Caco-2 (cell line): Measurements from ENCODE around the gene ANK3. TPM values are rescaled to one million over a fixed set of nuclear protein-coding genes. Genes with fewer than 3 reads are reported as not detected.

Experiments
- BruUV-seq: library from RNA; stranded (reverse); fragments of 400-500 nt; replicated peaks from 2 replicates; lab custom pipeline; 2021; lab: Mats Ljungman, UMichigan
- CTCF ChIA-PET: fragments of 300-600 bp; sonication (Branson Sonifier 250); formaldehyde crosslinking; loops from one replicate; lab custom pipeline; 2022; ENCODE audit warnings: antibody characterized with exemption; lab: Charles Lee
- POLR2A ChIA-PET: fragments of 300-600 bp; sonication (Branson Sonifier 250); formaldehyde crosslinking; loops from one replicate; lab custom pipeline; 2022; ENCODE audit warnings: antibody characterized with exemption; lab: Charles Lee
- DNase-seq, 2 experiments: peaks; one replicate each; pipeline versions ENCODE4 v3.0.0 to v3.0.0-alpha.2; 2020 to 2022
- H3K27me3 ChIP-seq: replicated peaks from 2 replicates; pipeline ENCODE4 v1.6.0; 2011; ENCODE audit warnings: low read length; ENCODE audit not compliant: control insufficient read depth, insufficient read depth
- H3K36me3 ChIP-seq: 2 replicates; pipeline ENCODE4 v1.5.1; 2011; ENCODE audit warnings: low read length; ENCODE audit not compliant: control insufficient read depth, insufficient read depth
- H3K4me1 ChIP-seq: fragments of 250-450 bp; sonication (Bioruptor Pico); 2 replicates; pipeline ENCODE4 v1.5.1; 2020; ENCODE audit warnings: mild to moderate bottlenecking
- H3K4me3 ChIP-seq: 2 replicates; pipeline ENCODE4 v1.5.1; 2011; ENCODE audit warnings: low read depth, mild to moderate bottlenecking, control low read depth, low read length
- H3K9me3 ChIP-seq: fragments of 250-450 bp; sonication (Bioruptor Pico); 2 replicates; pipeline ENCODE4 v1.5.1; 2020; ENCODE audit warnings: mild to moderate bottlenecking, moderate library complexity
- H3K27ac Mint-ChIP-seq: one replicate; pipeline ENCODE4 v1.8.0; 2022; ENCODE audit warnings: mixed read lengths; ENCODE audit not compliant: unreplicated experiment
- H3K27me3 Mint-ChIP-seq: one replicate; pipeline ENCODE4 v1.8.0; 2022; ENCODE audit warnings: mixed read lengths; ENCODE audit not compliant: insufficient read depth, unreplicated experiment
- H3K36me3 Mint-ChIP-seq: one replicate; pipeline ENCODE4 v1.8.0; 2022; ENCODE audit warnings: mild to moderate bottlenecking, mixed read lengths; ENCODE audit not compliant: insufficient read depth, unreplicated experiment
- H3K4me1 Mint-ChIP-seq: one replicate; pipeline ENCODE4 v1.8.0; 2022; ENCODE audit warnings: low read depth, mixed read lengths; ENCODE audit not compliant: unreplicated experiment
- H3K4me3 Mint-ChIP-seq: one replicate; pipeline ENCODE4 v1.8.0; 2022; ENCODE audit warnings: mild to moderate bottlenecking, moderate library complexity, mixed read lengths; ENCODE audit not compliant: unreplicated experiment
- H3K9me3 Mint-ChIP-seq: one replicate; pipeline ENCODE4 v1.8.0; 2022; ENCODE audit warnings: mixed read lengths; ENCODE audit not compliant: unreplicated experiment
- CTCF ChIP-seq, 2 experiments: fragments of 200-600 bp in 1 of 2; IDR thresholded peaks; 1 replicate in 1 of 2; 2 replicates in 1 of 2; pipeline versions ENCODE4 v1.5.1 to v1.8.0; 2011 to 2022; ENCODE audit warnings: antibody characterized with exemption in 1 of 2, control low read depth in 1 of 2, inconsistent platforms in 1 of 2, low read depth in 1 of 2, low read length in 1 of 2, mild to moderate bottlenecking in 1 of 2, moderate library complexity in 1 of 2; ENCODE audit not compliant: insufficient read depth in 1 of 2, severe bottlenecking in 1 of 2, unreplicated experiment in 1 of 2
- intact Hi-C: fragments of 100-400 bp; cut with micrococcal nuclease; formaldehyde crosslinking; loops from one replicate; pipeline ENCODE4 v1.10.0; 2022; ENCODE audit not compliant: unreplicated experiment
- total RNA-seq: library from RNA; stranded (reverse); gene quantifications from 2 replicates; pipeline ENCODE4 v1.2.3, GENCODE V29; 2022

Gene ANK3
- total RNA-seq, 1 experiment from 2014 or later: 46.7 TPM

GRCh38 chr10:60382946-60383681 lies 6.6 kb downstream of the ANK3 start:
- Histone ChIP-seq H3K4me1 (no peaks in the 10 kb centered on the region; the same call in 1 of the 2 replicates), H3K36me3 (no peaks in the 10 kb centered on the region), H3K27me3 (no peaks in the 10 kb centered on the region), H3K9me3 (no peaks in the 10 kb centered on the region), H3K4me3 (no peak overlapping the region)
- BruUV-seq: no TSS peak
- Mint-ChIP-seq H3K4me3 (no peak overlapping the region), H3K27ac (no peak overlapping the region), H3K36me3 (no peaks in the 10 kb centered on the region), H3K4me1 (no peaks in the 10 kb centered on the region), H3K9me3 (no peaks in the 10 kb centered on the region), H3K27me3 (no peaks in the 10 kb centered on the region)
- DNase-seq: no peak
- TF ChIP-seq CTCF (IDR thresholded peaks at IDR 0.05; ENCODE audit: insufficient read depth in 1 of 2, low read depth in 1 of 2, low read length in 1 of 2, severe bottlenecking in 1 of 2, unreplicated experiment in 1 of 2): no peak
- ChIA-PET POLR2A (no interaction called here), CTCF (interaction anchor here (1.1 kb wide), 1 partner anchor 47 kb away, joined by 3 read pairs; no protein-coding TSS in a partner anchor)
- intact Hi-C loops: no loop called here

- no peaks in the 10 kb centered on the region for H3K4me1 Mint-ChIP-seq
- no peaks in the 10 kb centered on the region for H3K27me3 Mint-ChIP-seq
- no peak overlapping the region for H3K4me3 Mint-ChIP-seq
- intact Hi-C loops: no loop called here
- no peak overlapping the region for H3K27ac Mint-ChIP-seq
- H3K27me3 ChIP-seq: no peaks in the 10 kb centered on the region
- no peak for DNase-seq
- no peaks in the 10 kb centered on the region for H3K9me3 ChIP-seq
- no peak overlapping the region for H3K4me3 ChIP-seq
- H3K9me3 Mint-ChIP-seq: no peaks in the 10 kb centered on the region
- ChIA-PET POLR2A (no interaction called here), CTCF (no interaction called here)
- H3K36me3 Mint-ChIP-seq: no peaks in the 10 kb centered on the region
- BruUV-seq: no TSS peak
- TF ChIP-seq CTCF (IDR thresholded peaks at IDR 0.05; ENCODE audit: insufficient read depth in 1 of 2, low read depth in 1 of 2, low read length in 1 of 2, severe bottlenecking in 1 of 2, unreplicated experiment in 1 of 2): no peak
- H3K36me3 ChIP-seq: no peaks in the 10 kb centered on the region
- H3K4me1 ChIP-seq: peaks cover 4% of the 10 kb centered on the region; the same call in 1 of the 2 replicates
Measured at GRCh38 chr10:60380781-60381180, 8.9 kb downstream of the ANK3 start.

- BruUV-seq: no TSS peak
Measured at GRCh38 chr10:60377955-60378354, 11.7 kb downstream of the ANK3 start.

More at GRCh38 chr10:60377955-60378354, 11.7 kb downstream of the ANK3 start:
- H3K27ac Mint-ChIP-seq: no peak overlapping the region
- H3K4me1 Mint-ChIP-seq: peaks cover 10% of the 10 kb centered on the region
- CTCF ChIA-PET: no interaction called here
- H3K27me3 Mint-ChIP-seq: no peaks in the 10 kb centered on the region
- H3K4me3 ChIP-seq: no peak overlapping the region
- H3K4me1 ChIP-seq: peaks cover 4% of the 10 kb centered on the region; the same call in 1 of the 2 replicates
- POLR2A ChIA-PET: no interaction called here
- peaks cover 7% of the 10 kb centered on the region for H3K9me3 Mint-ChIP-seq
- H3K27me3 ChIP-seq: no peaks in the 10 kb centered on the region
- intact Hi-C loops: no loop called here
- H3K9me3 ChIP-seq: no peaks in the 10 kb centered on the region
- H3K4me3 Mint-ChIP-seq: no peak overlapping the region
- no peak for DNase-seq
- no peaks in the 10 kb centered on the region for H3K36me3 ChIP-seq
- TF ChIP-seq CTCF (IDR thresholded peaks at IDR 0.05; ENCODE audit: insufficient read depth in 1 of 2, low read depth in 1 of 2, low read length in 1 of 2, severe bottlenecking in 1 of 2, unreplicated experiment in 1 of 2): no peak
- H3K36me3 Mint-ChIP-seq: no peaks in the 10 kb centered on the region
